ENCODE data around the gene LILRA1.
"Not testable (repeated sequence)": the region's sequence is repeated elsewhere in the genome, so short reads cannot be mapped to it uniquely, and the experiment has no call there.

Gene LILRA1

DNA sequence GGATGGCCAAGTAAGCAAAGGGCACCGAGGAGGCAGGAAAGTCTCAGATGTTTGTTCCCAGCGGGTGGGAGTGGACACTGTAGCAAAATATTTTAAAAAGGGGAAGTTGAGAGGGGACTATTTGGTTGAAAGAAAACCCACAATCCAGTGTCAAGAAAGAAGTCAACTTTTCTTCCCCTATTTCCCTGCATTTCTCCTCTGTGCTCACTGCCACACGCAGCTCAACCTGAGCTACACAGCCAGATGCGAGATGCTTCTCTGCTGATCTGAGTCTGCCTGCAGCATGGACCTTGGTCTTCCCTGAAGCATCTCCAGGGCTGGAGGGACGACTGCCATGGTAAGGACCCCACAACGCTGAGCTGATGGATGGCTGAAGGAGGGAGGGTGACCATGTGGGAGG lies at the start of gene LILRA1:
Gene LILRA1 (plus strand): TSS at position 188 of the 400 bp plus-strand sequence. CDS start 613 bp downstream, outside the sequence.
- H3K27ac ChIP-seq: not testable (repeated sequence)

- TF ChIP-seq CTCF (conservative IDR thresholded peaks at IDR 0.05): no peak
- no peak for TF ChIP-seq ZFX (IDR thresholded peaks at IDR 0.05)
- no peak overlapping the region for H3K27ac ChIP-seq
Observed at GRCh38 chr19:54548806-54549205, 44.6 kb upstream of the LILRA1 start.

- no peak overlapping the region for H3K27ac ChIP-seq
- no peak for TF ChIP-seq ZFX (IDR thresholded peaks at IDR 0.05)
- no peak for TF ChIP-seq CTCF (conservative IDR thresholded peaks at IDR 0.05)
Observed at GRCh38 chr19:54549224-54549623, 44.2 kb upstream of the LILRA1 start.

DNA sequence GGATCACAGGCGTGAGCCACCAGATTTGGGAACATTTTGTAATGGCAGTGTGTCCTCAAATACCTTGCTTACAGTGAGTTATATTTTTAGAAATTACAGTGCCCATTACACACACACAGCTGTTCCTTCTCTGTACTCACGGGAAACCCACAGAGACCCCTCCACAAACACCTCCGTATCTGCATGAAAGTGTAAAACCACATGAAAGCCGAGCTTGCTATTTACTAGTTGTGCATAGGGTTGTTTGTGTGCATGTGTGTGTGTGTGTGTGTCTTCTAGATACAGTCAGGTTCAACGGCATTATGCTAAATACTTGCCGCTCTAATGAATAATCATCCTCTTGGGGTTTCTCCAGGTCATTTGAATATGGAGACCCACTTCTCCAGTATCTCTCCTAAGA lies 42.1 kb upstream of the LILRA1 start:
- H3K27ac ChIP-seq: no peak overlapping the region
- TF ChIP-seq ZFX (IDR thresholded peaks at IDR 0.05): no peak
- no peak for TF ChIP-seq CTCF (conservative IDR thresholded peaks at IDR 0.05)

DNA sequence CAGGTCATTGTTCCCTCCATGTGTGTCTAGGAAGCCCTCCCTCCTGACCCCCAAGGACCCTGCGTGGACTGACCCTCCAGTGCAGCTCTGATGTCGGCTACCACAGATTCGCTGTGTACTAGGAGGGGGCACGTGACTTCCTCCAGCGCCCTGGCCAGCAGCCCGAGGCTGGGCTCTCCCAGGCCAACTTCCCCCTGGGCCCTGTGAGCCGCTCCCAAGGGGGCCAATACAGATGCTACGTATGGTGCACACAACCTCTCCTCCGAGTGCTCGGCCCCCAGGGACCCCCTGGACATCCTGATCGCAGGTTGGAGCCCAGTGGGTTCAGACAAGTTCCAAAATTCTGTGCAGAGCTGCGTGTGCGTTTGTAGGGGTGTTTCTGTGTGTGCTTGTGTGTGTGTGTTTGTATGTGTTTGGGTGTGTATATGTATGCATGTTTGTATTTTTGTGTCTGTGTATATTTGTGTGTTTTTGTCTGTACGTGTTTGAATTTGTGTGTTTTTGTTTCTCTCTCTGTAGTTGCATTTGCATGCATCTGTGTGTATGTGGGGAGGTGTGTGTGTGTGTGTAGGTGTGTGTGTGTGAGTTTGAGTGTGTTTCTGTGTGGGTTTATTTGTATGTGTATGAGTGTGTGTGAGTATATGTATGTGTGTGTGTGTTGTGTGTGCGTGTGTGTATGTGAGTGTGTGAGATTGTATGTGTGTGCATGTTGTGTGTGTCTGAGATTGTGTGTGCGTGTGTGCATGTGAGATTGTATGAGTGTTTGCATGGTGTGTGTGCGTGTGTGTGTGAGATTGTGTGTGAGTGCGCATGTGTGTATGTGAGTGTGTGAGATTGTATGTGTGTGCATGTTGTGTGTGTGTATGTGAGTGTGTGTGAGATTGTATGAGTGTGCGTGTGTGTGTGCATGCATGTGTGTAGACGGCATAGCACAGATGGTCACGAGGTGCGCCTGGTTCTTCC lies 41.2 kb upstream of the LILRA1 start:
- no peak for TF ChIP-seq ZFX (IDR thresholded peaks at IDR 0.05)
- TF ChIP-seq CTCF (conservative IDR thresholded peaks at IDR 0.05): no peak
- H3K27ac ChIP-seq: no peak overlapping the region

- H3K27ac ChIP-seq: no peak overlapping the region
- TF ChIP-seq ZFX (IDR thresholded peaks at IDR 0.05) (no peak), CTCF (conservative IDR thresholded peaks at IDR 0.05) (no peak)
Observed at GRCh38 chr19:54552913-54553310, 40.5 kb upstream of the LILRA1 start.

- H3K27ac ChIP-seq: no peak overlapping the region
- TF ChIP-seq CTCF (conservative IDR thresholded peaks at IDR 0.05) (no peak), ZFX (IDR thresholded peaks at IDR 0.05) (no peak)
Observed at GRCh38 chr19:54554006-54554405, 39.4 kb upstream of the LILRA1 start.

- no peak overlapping the region for H3K27ac ChIP-seq
- TF ChIP-seq CTCF (conservative IDR thresholded peaks at IDR 0.05): no peak
- TF ChIP-seq ZFX (IDR thresholded peaks at IDR 0.05): no peak
Observed at GRCh38 chr19:54554896-54555295, 38.5 kb upstream of the LILRA1 start.

Measured in C4-2B (cell line).